PC-3 (cell line): Measurements from ENCODE around the gene SLC38A4.

Source experiments
- EZH2 ChIP-seq: fragments of 300-600 bp; sonication (generic); IDR thresholded peaks from one replicate; pipeline ENCODE4 v1.6.1; 2017; ENCODE audit warnings: antibody characterized with exemption, mild to moderate bottlenecking, low read length; ENCODE audit not compliant: unreplicated experiment
- EZH2phosphoT487 ChIP-seq: fragments of 300-600 bp; sonication (generic); IDR thresholded peaks from 2 replicates; pipeline ENCODE4 v1.6.1; 2018; ENCODE audit warnings: mild to moderate bottlenecking, antibody characterized with exemption, low read length, borderline replicate concordance
- TF ChIP-seq, protein P1 (sequence below): fragments of 300-600 bp; sonication (generic); conservative IDR thresholded peaks from 2 replicates; pipeline ENCODE4 v1.5.1; 2017; ENCODE audit warnings: antibody characterized with exemption, low read depth, mild to moderate bottlenecking, low read length

DNA sequence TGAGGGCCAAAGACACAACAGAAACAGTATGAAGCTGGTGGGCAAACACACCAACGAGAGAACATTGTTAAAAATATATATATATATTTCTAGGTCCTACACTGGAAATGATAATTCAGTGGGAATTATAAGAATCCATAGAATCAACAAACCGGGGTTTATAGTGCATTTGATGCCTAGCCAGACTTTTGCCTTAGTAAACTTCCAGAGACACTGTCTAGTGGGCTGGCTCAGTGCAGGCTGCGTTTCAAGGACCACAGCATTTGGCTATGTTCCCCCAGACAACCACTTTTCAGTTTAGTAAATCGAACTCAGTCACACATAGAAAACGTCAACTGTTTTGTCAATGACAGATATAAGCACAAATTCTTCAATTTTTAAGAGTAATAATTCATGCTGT is 41.9 kb downstream of the SLC38A4 start:
- TF ChIP-seq, protein P1, sequence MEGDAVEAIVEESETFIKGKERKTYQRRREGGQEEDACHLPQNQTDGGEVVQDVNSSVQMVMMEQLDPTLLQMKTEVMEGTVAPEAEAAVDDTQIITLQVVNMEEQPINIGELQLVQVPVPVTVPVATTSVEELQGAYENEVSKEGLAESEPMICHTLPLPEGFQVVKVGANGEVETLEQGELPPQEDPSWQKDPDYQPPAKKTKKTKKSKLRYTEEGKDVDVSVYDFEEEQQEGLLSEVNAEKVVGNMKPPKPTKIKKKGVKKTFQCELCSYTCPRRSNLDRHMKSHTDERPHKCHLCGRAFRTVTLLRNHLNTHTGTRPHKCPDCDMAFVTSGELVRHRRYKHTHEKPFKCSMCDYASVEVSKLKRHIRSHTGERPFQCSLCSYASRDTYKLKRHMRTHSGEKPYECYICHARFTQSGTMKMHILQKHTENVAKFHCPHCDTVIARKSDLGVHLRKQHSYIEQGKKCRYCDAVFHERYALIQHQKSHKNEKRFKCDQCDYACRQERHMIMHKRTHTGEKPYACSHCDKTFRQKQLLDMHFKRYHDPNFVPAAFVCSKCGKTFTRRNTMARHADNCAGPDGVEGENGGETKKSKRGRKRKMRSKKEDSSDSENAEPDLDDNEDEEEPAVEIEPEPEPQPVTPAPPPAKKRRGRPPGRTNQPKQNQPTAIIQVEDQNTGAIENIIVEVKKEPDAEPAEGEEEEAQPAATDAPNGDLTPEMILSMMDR = no peak
- TF ChIP-seq EZH2phosphoT487 (no peak), EZH2 (no peak)
